AG10803 (cell line): ENCODE measurements around the gene NKIRAS2.

Experiments used
- DNase-seq: peaks from one replicate; pipeline ENCODE4 v3.0.0; 2010; ENCODE audit warnings: low read depth
- H3K4me3 ChIP-seq: 2 replicates; pipeline ENCODE4 v1.5.1; 2011; ENCODE audit warnings: mild to moderate bottlenecking, low read length, control low read depth
- CTCF ChIP-seq: conservative IDR thresholded peaks from 2 replicates; pipeline ENCODE4 v1.5.1; 2011; ENCODE audit warnings: mild to moderate bottlenecking, low read length, control low read depth, inconsistent platforms

The NKIRAS2 gene

GRCh38 chr17:42041619-42042018, 21.7 kb downstream of the NKIRAS2 start:
- no peak for DNase-seq
- TF ChIP-seq CTCF = no peak

GRCh38 chr17:42042598-42043319, 22.9 kb downstream of the NKIRAS2 start:
- DNase-seq = no peak
- no peak for TF ChIP-seq CTCF

More at GRCh38 chr17:42041619-42042018, 21.7 kb downstream of the NKIRAS2 start:
- no peak overlapping the region for H3K4me3 ChIP-seq

GRCh38 chr17:42045719-42046118, 25.8 kb downstream of the NKIRAS2 start:
- no peak overlapping the region for H3K4me3 ChIP-seq
- DNase-seq = no peak
- TF ChIP-seq CTCF = no peak

More at GRCh38 chr17:42042598-42043319, 22.9 kb downstream of the NKIRAS2 start:
- H3K4me3 ChIP-seq = no peak overlapping the region

- no peak for DNase-seq
- TF ChIP-seq CTCF = no peak
- no peak overlapping the region for H3K4me3 ChIP-seq
Observed at GRCh38 chr17:42047343-42047742, 27.5 kb downstream of the NKIRAS2 start.

- DNase-seq = no peak
- peak overlapping the region; percentile 46 for H3K4me3 ChIP-seq
- TF ChIP-seq CTCF = no peak
Observed at GRCh38 chr17:42049834-42050392, 30.0 kb downstream of the NKIRAS2 start.

GRCh38 chr17:42050393-42051012, 30.6 kb downstream of the NKIRAS2 start, which contains the start of gene C17orf113:
TSS of gene C17orf113 (minus strand) at chr17:42050601. CDS start at chr17:42043376, 7,225 bp downstream.
- TF ChIP-seq CTCF = no peak
- peak within 1 kb of the TSS; percentile 46 for H3K4me3 ChIP-seq
- peak; percentile 21 for DNase-seq
